Sigmoid colon (tissue), 7 donors: ENCODE measurements around the gene NEAT1. TPM values are rescaled to one million over a fixed set of nuclear protein-coding genes. Genes with fewer than 3 reads are reported as not detected.

Experiments used
- DNase-seq: peaks from one replicate; pipeline ENCODE4 v3.0.0-alpha.2; 2019
- H3K27ac ChIP-seq, 4 donors: fragments of 200-600 bp; sonication (generic); one replicate each; pipeline ENCODE4 v1.5.1; 2016 to 2019; ENCODE audit warnings: mild to moderate bottlenecking in 1 of 4
- H3K27me3 ChIP-seq, 3 donors: fragments of 200-600 bp; sonication (generic); one replicate each; pipeline ENCODE4 v1.5.1; 2019; ENCODE audit warnings: mild to moderate bottlenecking in 1 of 3
- H3K36me3 ChIP-seq, 4 donors: fragments of 200-600 bp; sonication (generic); one replicate each; pipeline ENCODE4 v1.5.1; 2016 to 2019
- H3K4me1 ChIP-seq, 4 donors: fragments of 200-600 bp; sonication (generic); one replicate each; pipeline ENCODE4 v1.5.1; 2017 to 2019
- H3K4me3 ChIP-seq, 4 donors: fragments of 200-600 bp; sonication (generic); one replicate each; pipeline ENCODE4 v1.5.1; 2017 to 2019; ENCODE audit warnings: mild to moderate bottlenecking in 2 of 4, moderate library complexity in 1 of 4
- H3K9me3 ChIP-seq, 4 donors: fragments of 200-600 bp in 3 of 4; sonication (generic) in 3 of 4; one replicate each; pipeline versions ENCODE4 v1.5.1 to v1.6.1; 2013 to 2019
- EP300 ChIP-seq, 4 donors: sonication (generic); formaldehyde crosslinking; IDR thresholded peaks; one replicate each; pipeline ENCODE4 v1.6.1; 2017; ENCODE audit warnings: antibody characterized with exemption in 4 of 4
- POLR2A ChIP-seq, 2 donors: fragments of 450-650 bp; IDR thresholded peaks; one replicate each; pipeline ENCODE4 v1.6.1; 2016; ENCODE audit warnings: antibody characterized with exemption in 2 of 2, mild to moderate bottlenecking in 2 of 2, moderate library complexity in 2 of 2
- POLR2AphosphoS5 ChIP-seq, 4 donors: sonication (generic); formaldehyde crosslinking; IDR thresholded peaks; one replicate each; pipeline ENCODE4 v1.6.1; 2017; ENCODE audit warnings: antibody characterized with exemption in 4 of 4
- WGBS, 2 donors: extraction: QIAGEN DNeasy Blood & Tissue Kit; methylation state at CpG; one replicate each; pipeline ENCODE4 v1.1.7; 2013; 5-methylcytosine and 5-hydroxymethylcytosine counted together
- intact Hi-C: fragments of 100-400 bp; cut with DNase I; formaldehyde crosslinking; loops from one replicate; pipeline ENCODE4 v1.15.1; 2023
- polyA plus RNA-seq, 3 donors: library from polyadenylated mRNA; stranded (reverse); fragments of 200-250 nt; gene quantifications; one replicate each; pipeline ENCODE4 v1.2.3, GENCODE V29; 2013
- total RNA-seq, 4 donors: library from RNA; depleted of rRNA; stranded (reverse); fragments of >200 nt; gene quantifications; one replicate each; pipeline ENCODE4 v1.1.0, GENCODE V29; 2016
- TF ChIP-seq, protein P1 (sequence below), 4 experiments: fragments of 450-650 bp in 3 of 4; fragments of 200-600 bp in 1 of 4; IDR thresholded peaks; one replicate each; pipeline ENCODE4 v1.5.1; 2016 to 2019; ENCODE audit warnings: antibody characterized with exemption in 4 of 4, mild to moderate bottlenecking in 3 of 4, moderate library complexity in 2 of 4
- donor health status: healthy with polysubstance abuse.
- donor health status: Bipolar disorder and iron deficiency.
- donor health status: healthy.

The NEAT1 gene
- total and polyA plus RNA-seq, 7 donors = 26.8 to 587 (median 167) TPM

DNA sequence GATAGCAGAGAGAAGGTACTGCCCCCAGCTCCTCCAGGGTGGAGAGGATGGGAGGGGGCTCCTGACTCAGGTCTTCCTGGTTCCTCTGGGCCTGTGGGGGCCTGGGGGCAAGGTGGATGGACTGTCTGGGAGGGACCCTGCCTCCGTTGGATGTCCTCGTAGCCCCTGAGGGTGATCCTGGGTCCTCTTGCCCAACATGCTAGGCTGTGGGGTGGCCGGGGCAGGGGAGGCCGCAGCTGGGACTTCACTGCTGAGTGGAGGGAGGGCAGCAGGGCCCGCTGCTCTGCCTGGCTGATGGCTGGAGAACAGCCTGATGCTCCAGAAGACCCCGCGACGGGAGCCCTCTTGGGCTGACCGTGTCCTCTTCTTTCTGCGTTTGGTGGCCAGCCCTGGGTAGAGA, 22.8 kb upstream of the NEAT1 start:
- WGBS, 2 donors = 92 to 93% methylated on average over 10 of the region's 10 CpGs
- Histone ChIP-seq H3K27ac (no peak overlapping the region), H3K36me3 (peaks cover 15 to 85% (median 31%) of the 10 kb centered on the region in 4 donors), H3K4me1 (peaks cover 0 to 2% (median 0%) of the 10 kb centered on the region in 4 donors), H3K4me3 (no peak overlapping the region), H3K27me3 (no peaks in the 10 kb centered on the region), H3K9me3 (no peaks in the 10 kb centered on the region)
- TF ChIP-seq POLR2A (IDR thresholded peaks at IDR 0.05) (no peak), EP300 (IDR thresholded peaks at IDR 0.05) (no peak), POLR2AphosphoS5 (IDR thresholded peaks at IDR 0.05) (no peak)
- TF ChIP-seq, protein P1, sequence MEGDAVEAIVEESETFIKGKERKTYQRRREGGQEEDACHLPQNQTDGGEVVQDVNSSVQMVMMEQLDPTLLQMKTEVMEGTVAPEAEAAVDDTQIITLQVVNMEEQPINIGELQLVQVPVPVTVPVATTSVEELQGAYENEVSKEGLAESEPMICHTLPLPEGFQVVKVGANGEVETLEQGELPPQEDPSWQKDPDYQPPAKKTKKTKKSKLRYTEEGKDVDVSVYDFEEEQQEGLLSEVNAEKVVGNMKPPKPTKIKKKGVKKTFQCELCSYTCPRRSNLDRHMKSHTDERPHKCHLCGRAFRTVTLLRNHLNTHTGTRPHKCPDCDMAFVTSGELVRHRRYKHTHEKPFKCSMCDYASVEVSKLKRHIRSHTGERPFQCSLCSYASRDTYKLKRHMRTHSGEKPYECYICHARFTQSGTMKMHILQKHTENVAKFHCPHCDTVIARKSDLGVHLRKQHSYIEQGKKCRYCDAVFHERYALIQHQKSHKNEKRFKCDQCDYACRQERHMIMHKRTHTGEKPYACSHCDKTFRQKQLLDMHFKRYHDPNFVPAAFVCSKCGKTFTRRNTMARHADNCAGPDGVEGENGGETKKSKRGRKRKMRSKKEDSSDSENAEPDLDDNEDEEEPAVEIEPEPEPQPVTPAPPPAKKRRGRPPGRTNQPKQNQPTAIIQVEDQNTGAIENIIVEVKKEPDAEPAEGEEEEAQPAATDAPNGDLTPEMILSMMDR (IDR thresholded peaks at IDR 0.05) = no peak
- intact Hi-C loops = no loop called here
- DNase-seq = no peak

DNA sequence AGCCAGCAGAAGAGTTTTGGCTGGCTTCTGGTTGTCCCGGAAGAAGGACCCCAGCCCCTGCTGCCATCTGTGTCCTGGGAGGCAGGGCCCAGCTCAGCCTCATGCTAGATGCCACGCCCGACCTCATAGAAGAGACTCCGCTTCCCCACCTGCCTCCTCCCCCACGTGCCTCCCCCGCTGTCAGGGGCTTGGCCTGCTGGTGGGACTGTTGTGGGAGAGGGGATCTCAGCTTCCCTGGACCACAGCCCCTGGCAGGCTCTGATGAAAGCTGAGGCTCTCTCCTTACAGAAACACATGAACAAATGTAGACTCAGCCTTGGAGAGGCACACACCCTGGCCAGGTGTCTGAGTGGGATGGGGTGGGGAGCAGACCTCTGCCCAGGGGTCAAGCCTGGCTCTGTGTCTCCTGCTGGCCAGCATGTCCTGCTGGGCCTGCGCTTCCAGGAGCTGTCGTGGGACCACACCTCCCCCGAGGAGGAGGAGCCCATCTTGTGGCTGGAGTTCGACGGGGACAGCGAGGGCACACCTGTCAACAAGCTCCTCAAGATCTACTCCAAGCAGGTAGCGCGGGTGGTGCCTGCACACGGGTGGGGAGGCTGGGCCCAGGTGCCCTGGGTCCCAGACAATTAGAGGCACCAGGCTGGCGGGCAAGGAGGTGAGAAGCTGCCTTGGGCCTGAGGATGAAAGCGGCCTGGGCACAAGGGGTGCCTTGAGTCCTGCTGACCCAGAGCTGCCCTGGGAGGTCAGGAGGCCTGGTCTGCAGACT, 22.1 kb upstream of the NEAT1 start:
- Histone ChIP-seq H3K36me3 (peaks cover 15 to 87% (median 37%) of the 10 kb centered on the region in 4 donors), H3K4me1 (peaks cover 0 to 2% (median 0%) of the 10 kb centered on the region in 4 donors), H3K4me3 (no peak overlapping the region), H3K27me3 (no peaks in the 10 kb centered on the region), H3K27ac (no peak overlapping the region), H3K9me3 (no peaks in the 10 kb centered on the region)
- DNase-seq = no peak
- intact Hi-C loops = no loop called here
- WGBS, 2 donors = 36 to 73% methylated on average over 17 of the region's 17 CpGs
- TF ChIP-seq POLR2AphosphoS5 (IDR thresholded peaks at IDR 0.05) = no peak
- TF ChIP-seq, protein P1 (IDR thresholded peaks at IDR 0.05) = no peak
- no peak for TF ChIP-seq POLR2A (IDR thresholded peaks at IDR 0.05)
- TF ChIP-seq EP300 (IDR thresholded peaks at IDR 0.05) = no peak

DNA sequence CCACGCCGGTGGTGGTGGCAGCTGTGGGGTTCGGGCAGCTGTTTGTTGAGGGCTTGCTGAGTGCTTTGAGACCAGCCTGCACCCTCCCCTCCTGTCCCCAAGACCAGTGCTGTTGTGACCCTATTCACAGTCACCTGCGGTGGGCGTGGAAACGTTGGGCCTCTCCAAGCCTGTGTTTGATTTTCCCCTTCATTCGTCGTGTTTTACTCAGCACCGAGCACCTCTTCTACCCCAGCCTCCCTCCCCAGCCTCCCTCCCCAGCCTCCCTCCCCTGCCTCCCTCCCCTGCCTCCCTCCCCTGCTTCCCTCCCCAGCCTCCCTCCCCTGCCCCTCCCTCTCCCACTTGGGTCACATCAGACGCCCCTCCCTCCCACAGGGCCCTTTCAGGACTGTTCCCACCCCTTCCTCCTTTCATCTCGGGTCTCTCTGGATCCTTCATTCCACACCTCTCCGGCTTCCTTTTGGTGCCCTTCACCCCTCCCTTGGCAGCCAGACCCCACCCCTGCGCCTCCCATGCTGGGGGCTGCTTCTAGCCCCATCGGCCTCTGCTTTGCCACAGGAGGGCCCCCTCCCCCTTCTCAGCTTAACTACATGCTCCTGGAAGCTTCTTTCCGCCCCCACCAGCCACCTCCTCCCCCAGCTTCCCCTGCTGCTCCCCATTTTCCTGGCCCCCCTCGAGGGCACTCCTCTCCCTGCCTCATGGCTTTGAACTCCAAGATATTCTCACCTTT, 21.4 kb upstream of the NEAT1 start:
- H3K4me3 ChIP-seq = no peak overlapping the region
- no peaks in the 10 kb centered on the region for H3K9me3 ChIP-seq
- DNase-seq = no peak
- intact Hi-C loops = no loop called here
- H3K27ac ChIP-seq = no peak overlapping the region
- H3K27me3 ChIP-seq = no peaks in the 10 kb centered on the region
- H3K36me3 ChIP-seq = peaks cover 15 to 88% (median 38%) of the 10 kb centered on the region in 4 donors
- WGBS, 2 donors = 32 to 68% methylated on average over 16 of the region's 16 CpGs
- H3K4me1 ChIP-seq = peaks cover 0 to 2% (median 0%) of the 10 kb centered on the region in 4 donors
- TF ChIP-seq EP300 (IDR thresholded peaks at IDR 0.05) (no peak), POLR2AphosphoS5 (IDR thresholded peaks at IDR 0.05) (no peak), POLR2A (IDR thresholded peaks at IDR 0.05) (no peak)
- TF ChIP-seq, protein P1 (IDR thresholded peaks at IDR 0.05) = no peak

DNA sequence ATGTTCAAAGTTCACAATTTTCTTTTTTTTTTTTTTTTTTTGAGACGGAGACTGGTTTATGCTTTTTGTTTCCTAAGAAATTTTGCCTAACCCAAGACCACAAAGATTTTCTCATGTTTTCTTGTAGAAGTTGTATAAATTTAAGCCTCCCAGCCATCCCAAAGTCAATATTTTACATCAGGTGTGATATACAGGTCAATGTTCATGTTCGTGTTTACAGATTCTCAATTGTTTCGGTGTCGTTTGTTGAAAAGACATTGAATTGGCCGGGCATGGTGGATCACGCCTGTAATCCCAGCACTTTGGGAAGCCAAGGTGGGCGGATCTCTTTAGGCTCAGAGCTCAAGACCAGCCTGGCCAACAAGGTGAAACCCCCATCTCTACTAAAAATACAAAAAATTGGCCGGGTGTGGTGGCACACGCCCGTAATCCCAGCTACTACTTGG, 20.8 kb upstream of the NEAT1 start:
- TF ChIP-seq POLR2AphosphoS5 (IDR thresholded peaks at IDR 0.05) (no peak), EP300 (IDR thresholded peaks at IDR 0.05) (no peak), POLR2A (IDR thresholded peaks at IDR 0.05) (no peak)
- TF ChIP-seq, protein P1 (IDR thresholded peaks at IDR 0.05) = no peak
- no peak overlapping the region for H3K27ac ChIP-seq
- peaks cover 15 to 88% (median 35%) of the 10 kb centered on the region in 4 donors for H3K36me3 ChIP-seq
- H3K4me1 ChIP-seq = peaks cover 0 to 2% (median 0%) of the 10 kb centered on the region in 4 donors
- H3K9me3 ChIP-seq = no peaks in the 10 kb centered on the region
- 26 to 76% methylated on average over 10 of the region's 10 CpGs for WGBS, 2 donors
- DNase-seq = no peak
- no peak overlapping the region for H3K4me3 ChIP-seq
- no peaks in the 10 kb centered on the region for H3K27me3 ChIP-seq
- intact Hi-C loops = no loop called here
